Motor neuron (in vitro differentiated cells): ENCODE measurements around the gene TRA2B. TPM values are rescaled to one million over a fixed set of nuclear protein-coding genes. Genes with fewer than 3 reads are reported as not detected.

Source experiments
- ATAC-seq, 8 experiments: fragments of 200-7000 bp; cut with Tn5 transposase; replicated peaks in 6 of 8; 2 replicates each; pipeline ENCODE4 v1.8.0; 2021; ENCODE audit warnings: mild to moderate bottlenecking in 8 of 8, moderate library complexity in 8 of 8
- H3K27ac ChIP-seq, 2 donors: fragments of 250-450 bp; sonication (Bioruptor Pico); 2 replicates each; pipeline ENCODE4 v1.9.0; 2021; ENCODE audit warnings: antibody characterized with exemption in 2 of 2, mild to moderate bottlenecking in 2 of 2, moderate library complexity in 1 of 2
- H3K4me1 ChIP-seq, 2 donors: fragments of 250-450 bp; sonication (Bioruptor Pico); replicated peaks in 1 of 2; 2 replicates each; pipeline ENCODE4 v1.6.1; 2021; ENCODE audit warnings: antibody characterized with exemption in 2 of 2, mild to moderate bottlenecking in 2 of 2, moderate library complexity in 1 of 2
- H3K4me3 ChIP-seq, 5 donors: fragments of 250-450 bp; sonication (Bioruptor Pico); 2 replicates each; pipeline ENCODE4 v1.9.0; 2021; ENCODE audit warnings: antibody characterized with exemption in 5 of 5, mild to moderate bottlenecking in 5 of 5, moderate library complexity in 4 of 5
- WGBS, 10 experiments: fragments of 450-650 bp; shearing (Covaris generic); methylation state at CpG; one replicate each; pipeline ENCODE4 v1.0.0; 2022; 5-methylcytosine and 5-hydroxymethylcytosine counted together
- in situ Hi-C, 9 experiments: fragments of 400-800 bp; cut with MboI; loops; one replicate each; pipeline ENCODE4 v1.15.0; 2021; ENCODE audit warnings: low sequenced_read_pairs in 9 of 9, low pct_unique_long_range_greater_than_20kb in 2 of 9; ENCODE audit not compliant: unreplicated experiment in 9 of 9
- total RNA-seq, 8 experiments: library from RNA; unstranded; fragments of 300-600 nt; gene quantifications; 2 replicates each; pipeline versions ENCODE4 v1.2.3 to v1.2.4, GENCODE V29; 2022

The TRA2B gene
- total RNA-seq, 8 experiments from 2014 or later: 99.1 to 263 (median 150) TPM

GRCh38 chr3:185971579-185971978, 33.8 kb upstream of the TRA2B start:
- Histone ChIP-seq H3K4me3 (no peak overlapping the region), H3K27ac (no peak overlapping the region), H3K4me1 (no peaks in the 10 kb centered on the region)
- in situ Hi-C loops: no loop called here
- WGBS, 10 experiments: 73 to 100% (median 87%) methylated on average over 1 to 12 of the region's 18 CpGs; no CpG with 5 or more reads in 4 of the 10 experiments
- ATAC-seq: no peak

GRCh38 chr3:185968168-185968567, 30.4 kb upstream of the TRA2B start:
- WGBS, 10 experiments: 0 to 86% (median 38%) methylated on average over 1 to 2 of the region's 2 CpGs; no CpG with 5 or more reads in 5 of the 10 experiments
- H3K4me1 ChIP-seq: no peaks in the 10 kb centered on the region
- in situ Hi-C loops: no loop called here
- ATAC-seq: no peak
- H3K4me3 ChIP-seq: no peak overlapping the region
- no peak overlapping the region for H3K27ac ChIP-seq

GRCh38 chr3:185966655-185967054, 28.8 kb upstream of the TRA2B start:
- in situ Hi-C loops: no loop called here
- Histone ChIP-seq H3K27ac (no peak overlapping the region), H3K4me3 (no peak overlapping the region), H3K4me1 (no peaks in the 10 kb centered on the region)
- WGBS, 10 experiments: 38 to 93% (median 69%) methylated on average over 1 to 2 of the region's 2 CpGs; no CpG with 5 or more reads in 3 of the 10 experiments
- no peak for ATAC-seq

DNA sequence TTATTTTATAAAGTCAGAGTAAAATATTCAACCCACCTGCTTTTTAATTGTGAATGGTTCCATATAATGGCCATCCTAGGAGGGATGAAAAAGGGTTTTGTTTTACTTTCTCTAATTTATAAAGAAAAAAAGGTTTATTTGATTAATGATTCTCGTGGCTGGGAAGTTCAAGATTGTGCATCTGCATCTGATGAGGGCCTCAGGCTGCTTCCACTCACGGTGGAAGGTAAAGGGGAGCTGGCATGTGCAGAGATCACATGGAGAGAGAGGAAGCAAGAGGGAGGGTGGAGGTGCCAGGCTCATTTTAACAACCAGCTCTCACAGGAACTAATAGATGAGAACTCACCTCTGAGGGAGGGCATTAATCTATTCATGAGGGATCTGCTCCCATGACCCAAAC, 27.7 kb upstream of the TRA2B start:
- in situ Hi-C loops: no loop called here
- ATAC-seq: no peak
- H3K4me3 ChIP-seq: no peak overlapping the region
- no peaks in the 10 kb centered on the region for H3K4me1 ChIP-seq
- no peak overlapping the region for H3K27ac ChIP-seq
- 21 to 79% (median 50%) methylated on average over 1 to 2 of the region's 2 CpGs; no CpG with 5 or more reads in 3 of the 10 experiments for WGBS, 10 experiments

- Histone ChIP-seq H3K4me3 (no peak overlapping the region), H3K27ac (no peak overlapping the region), H3K4me1 (no peaks in the 10 kb centered on the region)
- 70 to 100% (median 83%) methylated on average over 1 to 3 of the region's 4 CpGs; no CpG with 5 or more reads in 5 of the 10 experiments for WGBS, 10 experiments
- in situ Hi-C loops: no loop called here
- ATAC-seq: no peak
Measured at GRCh38 chr3:185961675-185962232, 23.9 kb upstream of the TRA2B start.

GRCh38 chr3:185960522-185961288, 22.9 kb upstream of the TRA2B start:
- no peak overlapping the region for H3K4me3 ChIP-seq
- H3K4me1 ChIP-seq: no peaks in the 10 kb centered on the region
- WGBS, 10 experiments: 40 to 100% (median 81%) methylated on average over 1 to 4 of the region's 4 CpGs; no CpG with 5 or more reads in 2 of the 10 experiments
- peak in 4 of 8 experiments; percentile 5 to 32 (median 19) for ATAC-seq
- in situ Hi-C loops: no loop called here
- H3K27ac ChIP-seq: no peak overlapping the region

DNA sequence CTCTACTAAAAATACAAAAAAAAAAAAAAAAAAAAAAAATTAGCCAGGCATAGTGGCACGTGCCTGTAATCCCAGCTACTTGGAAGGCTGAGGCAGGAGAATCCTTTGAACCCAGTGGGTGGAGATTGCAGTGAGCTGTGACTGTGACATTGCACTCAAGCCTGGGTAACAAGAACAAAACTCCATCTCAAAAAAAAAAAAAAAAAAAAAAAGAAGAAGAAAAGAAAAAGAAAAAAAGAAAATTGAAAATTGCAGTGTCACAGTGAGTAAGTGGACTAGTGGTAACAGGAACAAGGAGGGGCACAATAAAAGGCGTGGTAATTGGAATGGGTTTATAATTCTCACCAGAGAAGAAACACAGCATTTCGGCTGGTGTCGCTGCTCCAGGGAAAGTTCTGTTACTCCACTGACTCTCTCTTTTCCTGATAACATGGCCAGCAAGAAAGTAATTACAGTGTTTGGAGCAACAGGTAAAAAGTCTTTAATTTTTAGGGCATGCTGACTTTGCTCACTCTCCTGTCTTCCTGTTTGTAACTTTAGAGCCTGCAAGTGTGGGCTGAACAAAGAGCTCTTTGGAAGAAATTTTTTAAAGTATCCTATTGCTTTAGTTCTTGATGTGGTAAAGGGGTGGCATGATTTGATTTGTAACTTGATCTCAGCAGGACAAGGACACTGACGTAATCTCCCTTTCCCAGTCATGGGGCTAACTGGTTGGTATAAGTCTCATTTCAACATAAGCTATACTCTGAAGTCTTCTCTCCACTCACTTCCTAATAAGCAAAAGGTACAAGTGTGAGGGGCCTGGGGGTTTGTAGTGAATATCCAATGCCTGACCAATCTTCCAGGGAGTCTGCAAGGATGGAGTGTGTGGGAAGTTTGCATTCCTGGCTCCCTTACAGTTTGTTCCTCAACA, 22.1 kb upstream of the TRA2B start:
- in situ Hi-C loops: no loop called here
- Histone ChIP-seq H3K4me1 (no peaks in the 10 kb centered on the region), H3K4me3 (no peak overlapping the region), H3K27ac (no peak overlapping the region)
- ATAC-seq: peak in 7 of 8 experiments; percentile 14 to 81 (median 63)
- 3 to 96% (median 71%) methylated on average over 3 to 5 of the region's 5 CpGs; no CpG with 5 or more reads in 1 of the 10 experiments for WGBS, 10 experiments

GRCh38 chr3:185958626-185959025, 20.8 kb upstream of the TRA2B start:
- WGBS, 10 experiments: 17 to 100% (median 85%) methylated on average over 1 to 2 of the region's 2 CpGs; no CpG with 5 or more reads in 4 of the 10 experiments
- Histone ChIP-seq H3K4me3 (no peak overlapping the region), H3K4me1 (no peaks in the 10 kb centered on the region), H3K27ac (no peak overlapping the region)
- ATAC-seq: peak in 1 of 8 experiments; percentile 33
- in situ Hi-C loops: no loop called here

- H3K4me3 ChIP-seq: no peak overlapping the region
- no peak overlapping the region for H3K27ac ChIP-seq
- 61 to 93% (median 81%) methylated on average over 1 to 3 of the region's 3 CpGs; no CpG with 5 or more reads in 2 of the 10 experiments for WGBS, 10 experiments
- no peak for ATAC-seq
- in situ Hi-C loops: no loop called here
- no peaks in the 10 kb centered on the region for H3K4me1 ChIP-seq
Measured at GRCh38 chr3:185956244-185956643, 18.4 kb upstream of the TRA2B start.

DNA sequence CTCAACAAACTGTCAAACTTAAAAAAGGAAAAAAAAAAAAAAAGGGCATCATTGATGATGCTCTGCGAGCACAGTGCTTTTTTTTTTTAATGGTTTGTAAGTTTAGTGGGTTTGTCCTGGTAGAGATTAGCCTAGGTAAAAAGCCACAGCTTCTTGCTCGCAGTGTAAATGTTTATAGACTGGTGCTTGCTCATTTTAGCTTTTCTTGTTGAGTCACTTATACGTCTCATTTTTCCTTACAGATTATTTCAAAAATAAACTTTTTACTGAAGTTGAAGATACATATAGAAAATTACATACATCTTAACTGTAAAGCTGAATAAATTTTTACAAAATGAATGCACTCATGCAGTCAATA, 16.5 kb upstream of the TRA2B start:
- in situ Hi-C loops: no loop called here
- ATAC-seq: no peak
- H3K4me3 ChIP-seq: no peak overlapping the region
- 32 to 100% (median 83%) methylated on average over 1 to 3 of the region's 3 CpGs; no CpG with 5 or more reads in 3 of the 10 experiments for WGBS, 10 experiments
- H3K27ac ChIP-seq: no peak overlapping the region
- no peaks in the 10 kb centered on the region for H3K4me1 ChIP-seq

- WGBS, 10 experiments: 4 to 94% (median 57%) methylated on average over 1 to 3 of the region's 3 CpGs; no CpG with 5 or more reads in 1 of the 10 experiments
- Histone ChIP-seq H3K4me3 (no peak overlapping the region), H3K27ac (no peak overlapping the region), H3K4me1 (no peaks in the 10 kb centered on the region)
- in situ Hi-C loops: no loop called here
- ATAC-seq: peak in 2 of 8 experiments; percentile 28 to 72
Measured at GRCh38 chr3:185950728-185951127, 12.9 kb upstream of the TRA2B start.

DNA sequence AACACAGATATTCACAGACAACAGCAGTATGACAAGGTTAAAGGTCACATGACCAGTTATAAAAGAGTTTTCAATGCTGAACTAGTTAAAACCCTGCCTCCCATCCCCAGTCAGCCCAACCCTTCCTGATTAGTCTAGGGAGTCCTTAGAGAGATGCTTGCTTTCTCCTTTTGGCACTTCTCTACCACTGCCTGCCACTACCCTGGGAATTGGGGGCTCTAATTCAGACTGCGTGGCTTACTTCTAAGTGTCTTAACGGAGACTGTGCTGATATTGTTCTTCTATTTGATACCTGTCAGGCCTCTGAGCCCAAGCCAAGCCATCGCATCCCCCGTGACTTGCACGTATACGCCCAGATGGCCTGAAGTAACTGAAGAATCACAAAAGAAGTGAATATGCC, 11.7 kb upstream of the TRA2B start:
- H3K27ac ChIP-seq: no peak overlapping the region
- H3K4me1 ChIP-seq: no peaks in the 10 kb centered on the region
- ATAC-seq: no peak
- 60 to 100% (median 95%) methylated on average over 1 to 4 of the region's 6 CpGs; no CpG with 5 or more reads in 6 of the 10 experiments for WGBS, 10 experiments
- in situ Hi-C loops: no loop called here
- no peak overlapping the region for H3K4me3 ChIP-seq

DNA sequence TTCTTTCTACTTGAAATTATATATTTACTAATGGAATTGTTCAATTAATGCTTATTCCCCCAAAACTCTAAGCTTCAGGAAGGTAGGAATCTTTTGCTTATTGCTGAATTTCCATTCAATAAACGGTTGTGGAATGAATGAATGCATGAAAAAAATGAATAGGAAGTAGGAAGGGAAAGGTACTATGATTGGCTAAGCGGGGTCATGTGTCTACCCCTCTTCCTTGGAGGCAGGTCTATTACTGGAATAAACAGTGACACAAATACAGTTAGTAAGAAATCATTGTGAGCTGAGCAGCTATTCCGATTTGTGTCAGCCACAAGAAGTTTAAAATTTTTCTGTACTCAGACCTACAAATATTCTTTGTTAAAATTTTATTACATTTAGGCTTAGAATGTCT, 10.5 kb upstream of the TRA2B start:
- peak in 1 of 8 experiments; percentile 31 for ATAC-seq
- Histone ChIP-seq H3K27ac (no peak overlapping the region), H3K4me1 (peaks cover under 1 to 4% of the 10 kb centered on the region in 2 donors), H3K4me3 (no peak overlapping the region)
- in situ Hi-C loops: no loop called here
- WGBS, 10 experiments: 43 to 94% (median 84%) methylated on average over 1 to 3 of the region's 3 CpGs
